ENCODE measurements around the gene PRR30.

The PRR30 gene

GRCh38 chr2:27109083-27109482, 30.1 kb downstream of the PRR30 start:
- no peak overlapping the region for H3K4me3 ChIP-seq (ENCODE audit: low read depth, low read length)
- DNase-seq (ENCODE audit: low read depth), result no peak
- TF ChIP-seq MYC (IDR thresholded peaks at IDR 0.05; ENCODE audit: low read depth, low read length), result no peak
- TF ChIP-seq MAX (IDR thresholded peaks at IDR 0.05; ENCODE audit: low read depth, low read length), result no peak
- TF ChIP-seq CTCF (IDR thresholded peaks at IDR 0.05; ENCODE audit: low read depth, low read length), result no peak
- TF ChIP-seq POLR2A (IDR thresholded peaks at IDR 0.05; ENCODE audit: extremely low read depth, insufficient read length), result no peak

GRCh38 chr2:27108221-27108620, 31.0 kb downstream of the PRR30 start:
- no peak for DNase-seq (ENCODE audit: low read depth)
- no peak overlapping the region for H3K4me3 ChIP-seq (ENCODE audit: low read depth, low read length)
- TF ChIP-seq MAX (IDR thresholded peaks at IDR 0.05; ENCODE audit: low read depth, low read length), result no peak
- TF ChIP-seq CTCF (IDR thresholded peaks at IDR 0.05; ENCODE audit: low read depth, low read length), result no peak
- TF ChIP-seq POLR2A (IDR thresholded peaks at IDR 0.05; ENCODE audit: extremely low read depth, insufficient read length), result no peak

- TF ChIP-seq CTCF (IDR thresholded peaks at IDR 0.05; ENCODE audit: low read depth, low read length) (no peak), MAX (IDR thresholded peaks at IDR 0.05; ENCODE audit: low read depth, low read length) (no peak), POLR2A (IDR thresholded peaks at IDR 0.05; ENCODE audit: extremely low read depth, insufficient read length) (no peak), MYC (IDR thresholded peaks at IDR 0.05; ENCODE audit: low read depth, low read length) (no peak)
- H3K4me3 ChIP-seq (ENCODE audit: low read depth, low read length), result no peak overlapping the region
- DNase-seq (ENCODE audit: low read depth), result no peak
Measured at GRCh38 chr2:27105981-27106380, 33.2 kb downstream of the PRR30 start.

GRCh38 chr2:27102329-27102728, 36.9 kb downstream of the PRR30 start:
- no peak overlapping the region for H3K4me3 ChIP-seq (ENCODE audit: low read depth, low read length)
- no peak for DNase-seq (ENCODE audit: low read depth)
- TF ChIP-seq CTCF (IDR thresholded peaks at IDR 0.05; ENCODE audit: low read depth, low read length) (no peak), POLR2A (IDR thresholded peaks at IDR 0.05; ENCODE audit: extremely low read depth, insufficient read length) (no peak), MYC (IDR thresholded peaks at IDR 0.05; ENCODE audit: low read depth, low read length) (no peak), MAX (IDR thresholded peaks at IDR 0.05; ENCODE audit: low read depth, low read length) (no peak)

- TF ChIP-seq POLR2A (IDR thresholded peaks at IDR 0.05; ENCODE audit: extremely low read depth, insufficient read length) (no peak), CTCF (IDR thresholded peaks at IDR 0.05; ENCODE audit: low read depth, low read length) (no peak), MYC (IDR thresholded peaks at IDR 0.05; ENCODE audit: low read depth, low read length) (no peak), MAX (IDR thresholded peaks at IDR 0.05; ENCODE audit: low read depth, low read length) (no peak)
- H3K4me3 ChIP-seq (ENCODE audit: low read depth, low read length), result no peak overlapping the region
- DNase-seq (ENCODE audit: low read depth), result no peak
Measured at GRCh38 chr2:27100036-27100435, 39.2 kb downstream of the PRR30 start.

All from NB4 (cell line).